ENCODE measurements around the gene DPP7.
"Not testable (repeated sequence)": the region's sequence is repeated elsewhere in the genome, so short reads cannot be mapped to it uniquely, and the experiment has no call there.

DPP7 gene

GRCh38 chr9:137118092-137118603 is 3.6 kb upstream of the DPP7 start:
- peak overlapping the region in 9 of 11 experiments; percentile 26 to 98 (median 96); a peak in 18 of 22 replicates for H3K4me2 ChIP-seq
- TF ChIP-seq Cebpa-rat (IDR thresholded peaks at IDR 0.05), result peak in 8 of 11 experiments; percentile 35 to 89 (median 56); a peak in 12 of 22 replicates
- H3K9ac ChIP-seq, result peak overlapping the region in 7 of 11 experiments; percentile 17 to 89 (median 85); a peak in 9 of 22 replicates
- not testable (repeated sequence) for H3K4me3 ChIP-seq; H3K27me3 ChIP-seq; H3K9me3 ChIP-seq (replicated peaks in 1 of 11); H3K36me3 ChIP-seq
- H3K27ac ChIP-seq, result peak overlapping the region in 8 of 11 experiments; percentile 23 to 80 (median 62); a peak in 15 of 22 replicates
- peaks cover 25 to 86% (median 85%) of the 10 kb centered on the region in 10 experiments for H3K4me1 ChIP-seq
- H4K20me1 ChIP-seq, result peaks cover 4 to 14% (median 4%) of the 10 kb centered on the region in 11 experiments; a peak in 18 of 22 replicates

GRCh38 chr9:137117269-137117731 is 2.8 kb upstream of the DPP7 start:
- peak overlapping the region in 9 of 11 experiments; percentile 26 to 98 (median 96); a peak in 18 of 22 replicates for H3K4me2 ChIP-seq
- peaks cover 12 to 15% (median 13%) of the 10 kb centered on the region in 11 experiments; a peak in 19 of 22 replicates for H4K20me1 ChIP-seq
- H3K36me3 ChIP-seq, result peaks cover 10 to 12% (median 11%) of the 10 kb centered on the region in 11 experiments
- H3K27me3 ChIP-seq, result no peaks in the 10 kb centered on the region
- peaks cover 23 to 85% (median 82%) of the 10 kb centered on the region in 10 experiments for H3K4me1 ChIP-seq
- no peaks in the 10 kb centered on the region for H3K9me3 ChIP-seq (replicated peaks in 1 of 11)
- H3K27ac ChIP-seq, result peak overlapping the region in 8 of 11 experiments; percentile 23 to 80 (median 62); a peak in 14 of 22 replicates
- no peak for TF ChIP-seq Cebpa-rat (IDR thresholded peaks at IDR 0.05)
- H3K4me3 ChIP-seq, result 0 out of 20 replicates have a peak overlapping the region, but pooled peaks of 1 of the 10 experiments have one; percentile 11
- H3K9ac ChIP-seq, result peak overlapping the region in 8 of 11 experiments; percentile 3 to 89 (median 64); a peak in 13 of 22 replicates

- 0 out of 20 replicates have a peak overlapping the region, but pooled peaks of 1 of the 10 experiments have one; percentile 11 for H3K4me3 ChIP-seq
- H3K9me3 ChIP-seq (replicated peaks in 1 of 11), result no peaks in the 10 kb centered on the region
- peak overlapping the region in 8 of 11 experiments; percentile 17 to 89 (median 64); a peak in 10 of 22 replicates for H3K9ac ChIP-seq
- H3K27ac ChIP-seq, result peak overlapping the region in 6 of 11 experiments; percentile 52 to 80 (median 72); a peak in 9 of 22 replicates
- peak overlapping the region in 8 of 11 experiments; percentile 94 to 98 (median 97); a peak in 16 of 22 replicates for H3K4me2 ChIP-seq
- H3K27me3 ChIP-seq, result no peaks in the 10 kb centered on the region
- no peak for TF ChIP-seq Cebpa-rat (IDR thresholded peaks at IDR 0.05)
- H4K20me1 ChIP-seq, result peaks cover 17 to 19% (median 18%) of the 10 kb centered on the region in 11 experiments; a peak in 20 of 22 replicates
- peaks cover 17 to 81% (median 77%) of the 10 kb centered on the region in 10 experiments for H3K4me1 ChIP-seq
- peaks cover 16 to 18% (median 17%) of the 10 kb centered on the region in 11 experiments for H3K36me3 ChIP-seq
These were observed 2.2 kb upstream of the DPP7 start for GRCh38 chr9:137116728-137117127.

- Histone ChIP-seq H3K4me2 (peak overlapping the region in 9 of 11 experiments; percentile 94 to 98 (median 96); a peak in 17 of 22 replicates), H3K27me3 (no peaks in the 10 kb centered on the region), H3K27ac (peak overlapping the region in 4 of 11 experiments; percentile 77 to 85 (median 82); a peak in 8 of 22 replicates), H3K36me3 (peaks cover 22 to 24% (median 23%) of the 10 kb centered on the region in 11 experiments), H3K4me1 (peaks cover 17 to 78% (median 74%) of the 10 kb centered on the region in 10 experiments), H3K4me3 (no peak overlapping the region; a peak in 1 of 20 replicates), H3K9me3 (replicated peaks in 1 of 11) (no peaks in the 10 kb centered on the region), H3K9ac (peak overlapping the region in 6 of 11 experiments; percentile 80 to 89 (median 86); a peak in 9 of 22 replicates), H4K20me1 (peaks cover 17 to 25% (median 23%) of the 10 kb centered on the region in 11 experiments; a peak in 20 of 22 replicates)
- TF ChIP-seq Cebpa-rat (IDR thresholded peaks at IDR 0.05), result no peak
These were observed 1.5 kb upstream of the DPP7 start for GRCh38 chr9:137116027-137116507.

- H3K4me1 ChIP-seq, result peaks cover 17 to 72% (median 68%) of the 10 kb centered on the region in 10 experiments
- peak overlapping the region; percentile 78 to 89 (median 83); a peak in 20 of 22 replicates for H3K9ac ChIP-seq
These were observed 977 bp upstream of the DPP7 start for GRCh38 chr9:137115394-137116026.

GRCh38 chr9:137114220-137114612 is 317 bp downstream of the DPP7 start:
- peaks cover 40 to 43% (median 41%) of the 10 kb centered on the region in 11 experiments for H3K36me3 ChIP-seq
- H3K27ac ChIP-seq, result peak overlapping the region; percentile 66 to 86 (median 79); a peak in 21 of 22 replicates
- H4K20me1 ChIP-seq, result peaks cover 32 to 44% (median 38%) of the 10 kb centered on the region in 11 experiments; a peak in 21 of 22 replicates
- H3K4me2 ChIP-seq, result peak overlapping the region; percentile 83 to 98 (median 96); a peak in 21 of 22 replicates
- H3K4me1 ChIP-seq, result peaks cover 17 to 60% (median 57%) of the 10 kb centered on the region in 10 experiments
- no peaks in the 10 kb centered on the region for H3K27me3 ChIP-seq
- H3K9me3 ChIP-seq (replicated peaks in 1 of 11), result no peaks in the 10 kb centered on the region
- TF ChIP-seq Cebpa-rat (IDR thresholded peaks at IDR 0.05), result no peak
- H3K4me3 ChIP-seq, result peak overlapping the region; percentile 51 to 80 (median 72)
- H3K9ac ChIP-seq, result peak overlapping the region; percentile 78 to 89 (median 83)

More at GRCh38 chr9:137115394-137116026, 977 bp upstream of the DPP7 start:
- H3K9me3 ChIP-seq (replicated peaks in 1 of 11), result no peaks in the 10 kb centered on the region
- H3K4me3 ChIP-seq, result peak overlapping the region; percentile 51 to 80 (median 72); a peak in 19 of 20 replicates
- peak overlapping the region in 8 of 11 experiments; percentile 76 to 86 (median 82); a peak in 13 of 22 replicates for H3K27ac ChIP-seq
- H3K36me3 ChIP-seq, result peaks cover 27 to 30% (median 28%) of the 10 kb centered on the region in 11 experiments
- H3K4me2 ChIP-seq, result peak overlapping the region; percentile 83 to 98 (median 96)
- TF ChIP-seq Cebpa-rat (IDR thresholded peaks at IDR 0.05), result no peak
- peaks cover 20 to 31% (median 25%) of the 10 kb centered on the region in 11 experiments; a peak in 20 of 22 replicates for H4K20me1 ChIP-seq
- no peaks in the 10 kb centered on the region for H3K27me3 ChIP-seq

- peak overlapping the region; percentile 47 to 87 (median 80); a peak in 19 of 22 replicates for H3K9ac ChIP-seq
- H3K36me3 ChIP-seq, result peaks cover 46 to 49% (median 48%) of the 10 kb centered on the region in 11 experiments
- peaks cover 17 to 54% (median 51%) of the 10 kb centered on the region in 10 experiments for H3K4me1 ChIP-seq
- H3K27me3 ChIP-seq, result no peaks in the 10 kb centered on the region
- H4K20me1 ChIP-seq, result peaks cover 38 to 50% (median 44%) of the 10 kb centered on the region in 11 experiments; a peak in 21 of 22 replicates
- no peak for TF ChIP-seq Cebpa-rat (IDR thresholded peaks at IDR 0.05)
- peak overlapping the region; percentile 51 to 80 (median 72) for H3K4me3 ChIP-seq
- peak overlapping the region; percentile 78 to 96 (median 91) for H3K4me2 ChIP-seq
- H3K27ac ChIP-seq, result peak overlapping the region in 3 of 11 experiments; percentile 18 to 85 (median 79); a peak in 4 of 22 replicates
- no peaks in the 10 kb centered on the region for H3K9me3 ChIP-seq (replicated peaks in 1 of 11)
These were observed 961 bp downstream of the DPP7 start for GRCh38 chr9:137113385-137114159.

All from BLaER1 treated with 17β-estradiol and CSF1 and Interleukin-3, amounts not matched to agents 10 nM and 100 nM (cell line).